Stimulated activated CD4-positive, alpha-beta T cell treated with anti-CD3 and anti-CD28 coated beads, TNF-alpha, amount 100 ng/mL, for 1 hour (primary cell): ENCODE measurements around the gene CDKN3.
"Not testable (repeated sequence)": the region's sequence is repeated elsewhere in the genome, so short reads cannot be mapped to it uniquely, and the experiment has no call there.

ENCODE experiments used
- DNase-seq, 3 donors: peaks; one replicate each; pipeline ENCODE4 v3.0.0-alpha.2; 2020; ENCODE audit warnings: low read depth in 3 of 3, low spot score in 1 of 3

CDKN3 gene

DNA sequence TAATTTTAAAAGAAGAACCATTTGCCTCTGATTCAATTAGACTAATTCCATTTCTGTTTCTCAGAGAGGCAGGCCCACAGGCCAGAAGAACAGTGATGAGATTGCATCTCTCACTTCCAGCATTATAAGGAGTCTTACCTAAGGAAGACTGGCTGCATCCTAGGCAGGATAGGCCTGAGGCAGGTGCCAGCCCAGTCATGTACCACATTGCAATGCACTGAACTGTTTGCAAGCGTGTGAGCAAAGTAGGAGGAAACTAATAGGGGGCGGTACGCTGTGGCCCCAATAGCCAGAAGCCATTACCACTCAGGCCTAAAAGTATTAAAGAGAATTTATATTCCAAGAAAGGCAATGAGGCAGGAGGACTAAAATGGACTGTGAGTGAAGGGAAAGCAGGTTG is 56.4 kb downstream of the CDKN3 start:
- no peak for DNase-seq

DNA sequence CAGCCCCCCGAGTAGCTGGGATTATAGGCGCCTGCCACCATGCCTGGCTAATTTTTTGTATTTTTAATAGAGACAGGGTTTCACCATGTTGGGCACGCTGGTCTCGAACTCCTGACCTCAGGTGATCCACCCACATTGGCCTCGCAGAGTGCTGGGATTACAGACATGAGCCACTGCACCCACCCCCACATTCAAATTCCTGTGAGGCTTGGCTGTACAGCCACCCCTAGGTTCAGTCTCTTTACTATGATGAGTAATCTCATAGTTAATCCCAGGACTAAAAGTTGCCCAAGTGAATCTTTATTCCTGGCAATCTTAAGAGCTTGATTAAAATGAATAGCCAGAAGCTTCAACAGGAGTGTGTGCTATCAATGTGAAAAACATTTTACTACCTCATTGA is 57.2 kb downstream of the CDKN3 start:
- DNase-seq, result not testable (repeated sequence)

GRCh38 chr14:54455363-54455762 is 58.6 kb downstream of the CDKN3 start:
- no peak for DNase-seq

DNA sequence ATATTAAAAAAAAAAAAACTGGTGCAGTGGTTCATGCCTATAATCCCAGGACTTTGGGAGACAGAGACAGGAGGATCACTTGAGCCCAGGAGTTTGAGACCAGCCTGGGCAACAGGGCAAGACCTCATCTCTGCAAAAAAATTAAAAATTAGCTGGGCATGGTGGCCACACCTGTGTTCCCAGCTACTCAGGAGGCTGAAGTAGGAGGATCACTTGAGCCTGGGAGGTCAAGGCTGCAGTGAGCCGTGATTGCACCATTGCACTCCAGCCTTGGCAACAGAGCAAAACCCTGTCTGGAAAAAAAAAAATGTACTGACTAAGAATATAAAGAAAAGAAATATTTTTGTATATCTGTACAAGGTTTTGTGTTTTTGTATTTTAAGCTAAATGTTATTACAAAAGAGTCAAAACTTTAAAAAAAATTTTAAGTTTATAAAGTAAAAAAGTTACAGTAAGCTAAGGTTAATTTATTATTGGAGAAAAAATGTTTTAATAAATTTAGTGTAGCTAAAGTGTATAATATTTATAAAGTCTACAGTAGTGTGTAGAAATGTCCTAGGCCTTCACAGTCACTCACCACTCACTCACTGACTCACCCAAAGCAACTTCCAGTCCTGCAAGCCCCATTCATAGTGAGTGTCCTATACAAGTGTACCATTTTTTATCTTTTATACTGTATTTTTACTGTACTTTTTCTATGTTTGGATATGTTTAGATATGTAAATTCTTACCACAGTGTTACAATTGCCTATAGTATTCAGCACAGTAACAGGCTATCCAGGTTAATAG is 60.2 kb downstream of the CDKN3 start:
- not testable (repeated sequence) for DNase-seq

DNA sequence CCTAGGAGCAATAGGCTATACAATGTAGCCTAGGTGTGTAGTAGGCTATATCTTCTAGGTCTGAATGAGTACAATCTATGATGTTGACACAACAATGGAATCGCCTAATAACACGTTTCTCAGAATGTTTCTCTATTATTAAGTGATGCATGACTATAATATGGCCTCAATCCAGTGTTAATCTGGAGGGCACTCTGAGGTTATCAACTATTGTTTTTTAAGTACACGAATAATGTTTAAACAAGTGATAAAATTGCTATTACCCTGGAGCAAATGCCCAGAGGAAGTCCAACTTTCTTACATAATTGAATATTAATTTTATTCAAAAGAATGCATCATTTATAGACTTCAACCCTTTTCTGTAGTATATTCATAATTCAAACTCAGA is 60.8 kb downstream of the CDKN3 start:
- DNase-seq, result no peak

- DNase-seq, result not testable (repeated sequence)
These were observed 61.7 kb downstream of the CDKN3 start for GRCh38 chr14:54458536-54458935.

GRCh38 chr14:54459106-54459505 is 62.3 kb downstream of the CDKN3 start:
- no peak for DNase-seq

- no peak for DNase-seq
These were observed 65.2 kb downstream of the CDKN3 start for GRCh38 chr14:54462048-54462447.

DNA sequence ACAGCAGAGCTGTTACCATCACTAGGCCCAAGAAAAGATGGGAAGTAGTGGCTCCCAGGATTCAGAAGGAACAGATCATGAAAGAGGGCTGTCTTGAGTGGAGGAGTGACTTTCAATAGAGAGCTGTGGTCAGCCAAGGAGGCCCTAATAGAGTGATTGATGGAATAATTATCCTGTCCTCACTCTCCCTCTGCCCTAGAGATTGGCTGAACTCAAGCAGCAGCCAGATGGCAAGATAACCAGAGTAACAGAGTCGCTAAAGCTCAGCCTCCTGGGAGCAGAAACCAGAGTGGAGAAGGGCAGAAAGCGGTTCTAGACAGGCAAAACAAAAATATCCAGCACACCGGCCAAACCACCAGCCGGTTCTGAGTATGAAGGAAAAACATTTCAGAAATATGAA is 68.8 kb downstream of the CDKN3 start:
- no peak for DNase-seq

GRCh38 chr14:54467280-54467679 is 70.5 kb downstream of the CDKN3 start:
- DNase-seq, result no peak
